MCF 10A (cell line): ENCODE measurements around the gene RSPH4A. TPM values are rescaled to one million over a fixed set of nuclear protein-coding genes. Genes with fewer than 3 reads are reported as not detected.

Source experiments
- BruUV-seq: library from RNA; stranded (reverse); fragments of 400-500 nt; replicated peaks from 2 replicates; lab custom pipeline; 2021; lab: Mats Ljungman, UMichigan
- CTCF ChIA-PET: fragments of 300-600 bp; sonication (Branson Sonifier 250); formaldehyde crosslinking; extraction: SDS; loops from one replicate; lab custom pipeline; 2021; ENCODE audit warnings: antibody characterized with exemption, inconsistent platforms; lab: Yijun Ruan, JAX
- POLR2A ChIA-PET: fragments of 300-600, 350-650 bp; sonication (Branson Sonifier 250); formaldehyde crosslinking; extraction: SDS; loops from one replicate; lab custom pipeline; 2020; ENCODE audit warnings: antibody characterized with exemption, inconsistent platforms; lab: Yijun Ruan, JAX
- DNase-seq: peaks from one replicate; pipeline ENCODE4 v3.0.0-alpha.2; 2018; ENCODE audit not compliant: unreplicated experiment
- H3K27ac Mint-ChIP-seq: one replicate; pipeline ENCODE4 v1.8.0; 2022; ENCODE audit warnings: mild to moderate bottlenecking, low read depth, mixed read lengths; ENCODE audit not compliant: unreplicated experiment
- H3K27me3 Mint-ChIP-seq: one replicate; pipeline ENCODE4 v1.8.0; 2022; ENCODE audit warnings: mixed read lengths; ENCODE audit not compliant: insufficient read depth, unreplicated experiment
- H3K36me3 Mint-ChIP-seq: one replicate; pipeline ENCODE4 v1.8.0; 2022; ENCODE audit warnings: mild to moderate bottlenecking, moderate library complexity, mixed read lengths; ENCODE audit not compliant: insufficient read depth, unreplicated experiment
- H3K4me1 Mint-ChIP-seq: one replicate; pipeline ENCODE4 v1.8.0; 2022; ENCODE audit warnings: mixed read lengths; ENCODE audit not compliant: insufficient read depth, unreplicated experiment
- H3K4me3 Mint-ChIP-seq: one replicate; pipeline ENCODE4 v1.8.0; 2022; ENCODE audit warnings: mild to moderate bottlenecking, moderate library complexity, mixed read lengths; ENCODE audit not compliant: unreplicated experiment
- H3K9me3 Mint-ChIP-seq: one replicate; pipeline ENCODE4 v1.8.0; 2022; ENCODE audit warnings: mixed read lengths; ENCODE audit not compliant: unreplicated experiment
- CTCF ChIP-seq: fragments of 200-600 bp; IDR thresholded peaks from one replicate; pipeline ENCODE4 v1.8.0; 2022; ENCODE audit warnings: antibody characterized with exemption, mild to moderate bottlenecking; ENCODE audit not compliant: unreplicated experiment
- intact Hi-C: fragments of 100-400 bp; cut with micrococcal nuclease; formaldehyde crosslinking; loops from 2 replicates; pipeline ENCODE4 v1.14.1; 2022
- total RNA-seq: library from RNA; stranded (reverse); gene quantifications from 2 replicates; pipeline ENCODE4 v1.2.3, GENCODE V29; 2022

RSPH4A gene
- total RNA-seq, 1 experiment from 2014 or later: not detected

GRCh38 chr6:116575227-116575626 lies 41.1 kb upstream of the RSPH4A start:
- BruUV-seq: no TSS peak

GRCh38 chr6:116577486-116577885 lies 38.8 kb upstream of the RSPH4A start:
- intact Hi-C loops: loop anchor here (10.0 kb wide), 1 partner anchor 463 kb away; no protein-coding TSS in a partner anchor
- BruUV-seq: no TSS peak
- no peak for DNase-seq
- Mint-ChIP-seq H3K4me3 (no peak overlapping the region), H3K4me1 (peaks cover 21% of the 10 kb centered on the region), H3K36me3 (peaks cover 44% of the 10 kb centered on the region), H3K27me3 (no peaks in the 10 kb centered on the region), H3K9me3 (no peaks in the 10 kb centered on the region), H3K27ac (no peak overlapping the region)
- no peak for TF ChIP-seq CTCF
- ChIA-PET CTCF (no interaction called here), POLR2A (no interaction called here)

More at GRCh38 chr6:116575227-116575626, 41.1 kb upstream of the RSPH4A start:
- no peak for TF ChIP-seq CTCF
- H3K9me3 Mint-ChIP-seq: no peaks in the 10 kb centered on the region
- H3K27me3 Mint-ChIP-seq: no peaks in the 10 kb centered on the region
- POLR2A ChIA-PET: interaction anchor here (0.6 kb wide), 1 partner anchor 1166 kb away, joined by 3 read pairs; no protein-coding TSS in a partner anchor
- no peak overlapping the region for H3K4me3 Mint-ChIP-seq
- H3K36me3 Mint-ChIP-seq: peaks cover 34% of the 10 kb centered on the region
- CTCF ChIA-PET: interaction anchor here (0.6 to 0.7 kb wide), 4 partner anchors 10 to 307 kb away, joined by 3 to 4 read pairs (median 3); partner anchors contain the start of gene RSPH4A
- intact Hi-C loops: loop anchor here (10.0 kb wide), 1 partner anchor 460 kb away; no protein-coding TSS in a partner anchor
- H3K4me1 Mint-ChIP-seq: peaks cover 28% of the 10 kb centered on the region
- H3K27ac Mint-ChIP-seq: peak overlapping the region; percentile 19
- no peak for DNase-seq

DNA sequence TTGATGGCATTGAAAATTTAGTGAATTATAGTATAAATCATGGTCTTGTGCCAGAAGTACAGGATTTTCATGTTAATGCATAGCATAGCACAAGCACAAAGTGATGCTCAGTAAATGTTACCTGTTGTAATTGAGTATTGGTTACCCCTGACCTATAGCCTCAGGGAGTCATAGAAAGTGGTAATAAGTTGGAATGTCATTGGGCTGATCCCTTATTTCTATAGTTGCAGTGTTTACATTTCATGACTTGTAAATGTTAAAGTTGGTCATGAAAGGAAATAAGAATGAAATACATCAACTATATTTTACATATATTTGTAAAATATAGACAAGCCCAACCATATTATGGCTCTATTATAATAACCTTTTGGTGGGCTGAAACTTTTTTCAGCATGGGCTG lies 37.9 kb upstream of the RSPH4A start:
- no peaks in the 10 kb centered on the region for H3K9me3 Mint-ChIP-seq
- ChIA-PET POLR2A (no interaction called here), CTCF (no interaction called here)
- H3K27ac Mint-ChIP-seq: no peak overlapping the region
- no TSS peak for BruUV-seq
- TF ChIP-seq CTCF: no peak
- peaks cover 15% of the 10 kb centered on the region for H3K4me1 Mint-ChIP-seq
- no peak for DNase-seq
- H3K27me3 Mint-ChIP-seq: no peaks in the 10 kb centered on the region
- H3K4me3 Mint-ChIP-seq: no peak overlapping the region
- H3K36me3 Mint-ChIP-seq: peaks cover 53% of the 10 kb centered on the region
- intact Hi-C loops: loop anchor here (10.0 kb wide), 1 partner anchor 464 kb away; no protein-coding TSS in a partner anchor

- Mint-ChIP-seq H3K4me1 (peaks cover 12% of the 10 kb centered on the region), H3K27ac (no peak overlapping the region), H3K9me3 (no peaks in the 10 kb centered on the region), H3K4me3 (no peak overlapping the region), H3K36me3 (peaks cover 58% of the 10 kb centered on the region), H3K27me3 (no peaks in the 10 kb centered on the region)
- no TSS peak for BruUV-seq
- ChIA-PET CTCF (interaction anchor here (0.6 kb wide), 1 partner anchor 18 kb away, joined by 3 read pairs; no protein-coding TSS in a partner anchor), POLR2A (interaction anchor here (0.7 to 2.0 kb wide), 2 partner anchors 10 to 300 kb away, joined by 3 to 8 read pairs; partner anchors contain the start of gene TSPYL1)
- no peak for TF ChIP-seq CTCF
- DNase-seq: no peak
- intact Hi-C loops: loop anchor here (10.0 kb wide), 1 partner anchor 464 kb away; no protein-coding TSS in a partner anchor
Measured at GRCh38 chr6:116579143-116579542, 37.1 kb upstream of the RSPH4A start.
